OCI-M2 (cell line): ENCODE results near the gene ULK3.

ENCODE experiments used
- DNase-seq: peaks from one replicate; lab custom pipeline; 2025; ENCODE audit not compliant: unreplicated experiment; lab: John Stamatoyannopoulos, UW

Gene ULK3

DNA sequence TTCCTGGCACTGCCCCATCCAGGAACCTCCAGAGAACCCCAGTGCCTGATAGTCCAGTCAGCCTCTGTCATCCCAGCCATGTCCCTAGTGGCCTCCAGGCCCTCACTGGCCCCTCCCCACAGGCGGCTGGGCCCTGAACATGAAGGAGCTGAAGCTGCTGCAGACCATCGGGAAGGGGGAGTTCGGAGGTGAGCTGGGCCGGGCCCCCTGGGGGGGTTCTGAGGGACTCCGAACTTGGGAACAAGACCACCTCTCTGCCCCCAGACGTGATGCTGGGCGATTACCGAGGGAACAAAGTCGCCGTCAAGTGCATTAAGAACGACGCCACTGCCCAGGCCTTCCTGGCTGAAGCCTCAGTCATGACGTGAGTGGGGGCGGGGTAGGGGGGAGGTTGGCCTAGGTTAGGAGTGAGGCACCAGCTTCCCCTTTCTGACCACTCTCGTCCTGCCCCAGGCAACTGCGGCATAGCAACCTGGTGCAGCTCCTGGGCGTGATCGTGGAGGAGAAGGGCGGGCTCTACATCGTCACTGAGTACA is 42.3 kb downstream of the ULK3 start:
- DNase-seq = no peak

DNA sequence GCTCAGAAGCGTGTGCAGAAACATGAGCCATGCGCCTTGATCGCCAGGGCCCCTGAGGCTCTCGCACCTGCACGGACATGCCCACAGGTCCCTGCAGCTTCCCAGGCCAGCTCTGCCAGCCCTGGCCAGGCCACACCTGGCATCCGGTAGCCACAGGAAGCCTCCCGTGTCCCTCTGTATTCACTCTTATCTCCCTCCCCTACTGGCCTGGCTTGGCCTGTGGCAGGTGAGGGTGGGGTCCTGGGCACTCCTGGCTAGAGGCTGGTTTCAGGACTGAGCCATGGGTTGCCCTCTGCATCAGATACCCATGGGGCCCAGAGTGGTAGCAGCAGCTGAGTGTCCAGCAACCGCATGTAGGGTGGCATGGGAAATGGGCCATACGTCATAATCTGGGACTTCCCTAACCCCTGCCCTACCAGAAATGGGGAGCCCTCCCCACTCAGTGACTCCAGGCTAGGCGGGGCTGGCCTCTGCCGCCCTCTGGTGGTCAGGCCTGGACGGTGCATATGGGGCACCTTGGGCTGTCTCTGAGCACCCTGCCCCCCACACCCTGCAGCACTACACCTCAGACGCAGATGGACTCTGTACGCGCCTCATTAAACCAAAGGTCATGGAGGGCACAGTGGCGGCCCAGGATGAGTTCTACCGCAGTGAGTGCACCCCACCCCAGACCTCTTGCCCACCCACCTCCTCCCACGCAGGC is 42.9 kb downstream of the ULK3 start:
- no peak for DNase-seq

DNA sequence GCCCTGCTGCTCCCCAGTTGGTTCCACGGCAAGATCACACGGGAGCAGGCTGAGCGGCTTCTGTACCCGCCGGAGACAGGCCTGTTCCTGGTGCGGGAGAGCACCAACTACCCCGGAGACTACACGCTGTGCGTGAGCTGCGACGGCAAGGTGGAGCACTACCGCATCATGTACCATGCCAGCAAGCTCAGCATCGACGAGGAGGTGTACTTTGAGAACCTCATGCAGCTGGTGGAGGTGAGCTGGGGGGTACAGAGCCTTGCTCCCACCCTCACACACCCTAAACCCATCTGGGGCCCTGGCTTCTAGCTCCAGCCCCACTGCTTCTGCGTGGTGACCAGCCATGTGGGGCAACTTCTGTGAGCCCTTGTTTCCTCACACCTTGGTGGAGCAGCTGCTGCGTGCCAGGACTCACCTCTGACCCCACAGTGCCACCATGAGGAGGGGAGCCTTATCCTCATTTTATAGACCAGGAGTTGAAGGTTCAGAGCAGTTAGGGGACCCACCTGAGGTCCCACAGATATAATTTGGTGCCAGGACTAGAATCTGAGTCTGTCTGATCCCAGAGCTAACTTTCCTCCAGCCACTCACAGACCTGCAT is 43.6 kb downstream of the ULK3 start:
- no peak for DNase-seq

DNA sequence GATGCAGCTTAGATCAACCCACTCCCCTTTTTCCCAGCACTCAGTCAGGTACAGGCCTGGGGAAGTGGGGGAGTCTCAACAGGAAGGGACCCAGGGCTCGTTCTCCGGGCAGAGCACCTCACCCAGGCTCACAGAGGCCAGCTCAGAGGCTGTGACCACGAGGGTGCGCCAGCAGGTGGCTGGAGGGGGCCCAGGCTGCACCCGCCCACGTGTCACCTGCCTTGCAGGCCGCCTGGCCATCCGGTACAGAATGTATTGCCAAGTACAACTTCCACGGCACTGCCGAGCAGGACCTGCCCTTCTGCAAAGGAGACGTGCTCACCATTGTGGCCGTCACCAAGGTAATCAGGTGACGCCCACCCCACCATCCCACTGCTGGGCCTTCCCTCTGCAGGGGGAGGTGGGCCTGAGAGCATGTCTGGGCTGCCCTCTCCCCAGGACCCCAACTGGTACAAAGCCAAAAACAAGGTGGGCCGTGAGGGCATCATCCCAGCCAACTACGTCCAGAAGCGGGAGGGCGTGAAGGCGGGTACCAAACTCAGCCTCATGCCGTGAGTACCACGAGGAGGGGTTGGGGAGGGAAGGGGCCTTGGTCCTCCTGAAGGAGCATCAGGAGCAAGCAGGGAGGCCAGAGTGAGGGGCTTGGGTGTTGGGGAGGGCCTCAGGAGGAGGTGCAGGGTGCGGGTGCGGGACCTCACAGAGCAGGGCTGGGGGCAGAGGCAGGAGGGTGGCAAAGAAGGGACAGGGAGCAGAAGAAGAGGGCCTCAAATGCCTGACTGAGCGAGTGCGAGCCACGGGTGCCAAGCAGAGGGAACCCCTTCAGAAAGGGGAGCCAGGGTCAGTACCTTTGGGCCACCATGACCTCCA is 44.3 kb downstream of the ULK3 start:
- no peak for DNase-seq

DNA sequence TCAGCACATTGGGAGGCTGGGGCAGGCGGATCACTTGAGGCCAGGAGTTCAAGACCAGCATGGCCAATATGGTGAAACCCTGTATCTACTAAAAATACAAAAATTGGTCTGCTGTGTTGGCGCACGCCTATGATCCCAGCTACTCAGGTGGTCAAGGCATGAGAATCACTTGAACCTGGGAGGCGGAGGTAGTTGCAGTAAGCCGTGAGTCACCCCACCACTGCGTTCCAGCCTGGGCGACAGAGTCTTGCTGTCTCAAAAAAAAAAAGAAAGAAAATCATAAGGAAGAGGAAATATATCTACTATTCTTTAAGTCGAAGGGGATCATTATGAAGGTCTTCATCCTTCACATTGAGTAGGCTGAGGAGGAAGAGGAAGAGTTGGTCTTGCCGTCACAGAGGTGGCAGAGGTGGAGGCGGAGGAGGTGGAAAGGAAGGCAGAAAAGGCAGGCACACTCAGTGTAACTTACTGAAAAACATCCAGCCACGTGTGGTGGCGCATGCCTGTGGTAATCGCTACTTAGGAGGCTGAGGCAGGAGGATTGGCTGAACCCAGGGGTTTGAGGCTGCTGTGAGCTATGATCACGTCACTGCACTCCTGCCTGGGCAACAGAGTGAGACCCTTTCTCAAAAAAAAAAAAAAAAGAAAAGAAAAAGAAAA is 46.9 kb downstream of the ULK3 start:
- no peak for DNase-seq

DNA sequence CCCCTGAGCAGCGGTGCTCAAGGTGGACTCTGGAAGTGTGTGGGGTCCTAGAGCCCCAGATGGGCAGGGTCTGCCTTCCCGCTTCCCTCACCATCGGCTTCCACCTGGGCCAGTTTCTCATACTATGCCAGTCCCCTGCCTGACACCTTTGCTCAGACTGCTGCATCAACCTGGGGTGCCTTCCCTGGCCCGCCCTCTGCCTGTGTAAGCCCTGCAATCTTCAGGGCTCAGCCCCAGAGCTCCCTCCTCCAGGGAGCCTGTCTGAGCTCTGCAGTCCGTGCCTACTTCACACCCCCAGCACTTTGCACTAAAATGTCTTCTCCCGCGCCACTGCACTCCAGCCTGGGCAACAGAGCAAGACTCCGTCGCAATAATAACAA is 48.0 kb downstream of the ULK3 start:
- DNase-seq = no peak

DNA sequence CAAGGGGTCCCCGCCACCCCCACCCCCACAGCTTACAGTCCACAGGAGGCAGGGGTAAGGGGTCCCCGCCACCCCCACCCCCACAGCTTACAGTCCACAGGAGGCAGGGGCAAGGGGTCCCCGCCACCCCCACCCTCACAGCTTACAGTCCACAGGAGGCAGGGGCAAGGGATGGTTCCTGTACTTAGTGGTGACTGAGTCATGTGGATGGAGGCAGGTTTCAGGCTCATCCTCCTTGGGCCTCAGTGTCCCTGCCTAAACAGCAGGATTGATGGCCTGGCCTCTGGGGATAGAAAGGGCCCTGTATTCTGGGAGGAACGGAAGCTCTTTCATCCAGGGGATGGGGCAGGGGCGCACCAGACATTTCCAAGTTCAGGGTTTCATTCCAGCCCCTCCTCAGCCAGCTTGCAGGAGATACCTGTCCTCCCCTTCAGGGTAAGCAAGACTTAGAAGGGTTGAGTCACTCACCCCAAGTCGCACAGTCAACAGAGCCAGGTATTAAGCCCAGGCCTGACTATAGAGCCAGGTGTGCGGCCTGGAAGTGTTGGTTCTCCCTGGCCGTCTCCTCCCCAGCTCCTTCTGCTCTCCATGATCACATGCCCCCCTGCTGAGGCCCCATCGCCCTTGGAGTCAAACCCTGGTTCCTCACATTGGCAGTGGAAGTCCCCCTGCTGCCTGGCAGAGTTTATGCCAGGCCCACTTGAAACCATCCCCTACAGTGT is 48.5 kb downstream of the ULK3 start:
- DNase-seq = no peak

DNA sequence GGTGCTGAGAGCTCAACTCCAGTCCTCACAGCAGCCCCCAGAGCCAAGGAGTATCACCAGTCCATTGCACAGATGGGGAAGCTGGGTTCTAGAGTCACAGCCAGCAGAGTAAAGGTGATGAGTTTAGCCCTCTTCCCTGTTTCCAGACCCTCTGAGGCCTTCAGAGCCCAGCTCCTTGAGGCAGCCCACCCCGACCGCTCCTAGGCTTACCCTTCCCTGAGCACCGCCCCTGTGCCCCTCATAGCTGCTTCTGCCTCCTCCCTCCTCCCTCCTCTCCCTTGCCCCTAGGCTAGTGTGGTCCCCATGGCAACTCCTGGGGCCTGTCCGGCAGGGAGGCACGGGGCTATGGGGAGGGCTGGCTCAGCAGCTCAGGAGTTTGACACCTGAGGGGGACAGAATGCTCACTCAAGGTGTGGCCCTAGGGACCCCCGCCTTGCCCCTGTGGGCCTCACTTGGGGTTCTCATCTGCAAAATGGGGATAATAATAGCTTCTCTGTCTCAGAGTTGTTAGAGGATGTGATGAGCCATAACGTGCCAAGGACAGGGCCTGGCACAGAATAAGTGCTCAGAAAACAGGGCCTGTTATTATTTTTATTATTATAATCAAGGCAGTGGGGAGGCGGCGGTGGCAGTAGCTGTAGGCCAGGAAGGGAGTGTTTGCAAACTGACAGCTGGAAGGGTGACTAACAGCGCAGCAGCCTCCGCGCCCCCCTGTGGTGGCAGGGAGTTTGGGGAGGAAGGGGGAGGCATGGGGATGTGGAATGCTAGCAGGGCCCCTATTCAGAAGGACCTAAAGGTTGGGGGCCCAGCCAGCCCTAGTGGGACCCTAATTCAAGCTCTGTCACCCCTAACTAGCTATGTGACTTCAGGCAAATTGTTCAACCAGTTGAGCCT is 49.6 kb downstream of the ULK3 start:
- DNase-seq = no peak

DNA sequence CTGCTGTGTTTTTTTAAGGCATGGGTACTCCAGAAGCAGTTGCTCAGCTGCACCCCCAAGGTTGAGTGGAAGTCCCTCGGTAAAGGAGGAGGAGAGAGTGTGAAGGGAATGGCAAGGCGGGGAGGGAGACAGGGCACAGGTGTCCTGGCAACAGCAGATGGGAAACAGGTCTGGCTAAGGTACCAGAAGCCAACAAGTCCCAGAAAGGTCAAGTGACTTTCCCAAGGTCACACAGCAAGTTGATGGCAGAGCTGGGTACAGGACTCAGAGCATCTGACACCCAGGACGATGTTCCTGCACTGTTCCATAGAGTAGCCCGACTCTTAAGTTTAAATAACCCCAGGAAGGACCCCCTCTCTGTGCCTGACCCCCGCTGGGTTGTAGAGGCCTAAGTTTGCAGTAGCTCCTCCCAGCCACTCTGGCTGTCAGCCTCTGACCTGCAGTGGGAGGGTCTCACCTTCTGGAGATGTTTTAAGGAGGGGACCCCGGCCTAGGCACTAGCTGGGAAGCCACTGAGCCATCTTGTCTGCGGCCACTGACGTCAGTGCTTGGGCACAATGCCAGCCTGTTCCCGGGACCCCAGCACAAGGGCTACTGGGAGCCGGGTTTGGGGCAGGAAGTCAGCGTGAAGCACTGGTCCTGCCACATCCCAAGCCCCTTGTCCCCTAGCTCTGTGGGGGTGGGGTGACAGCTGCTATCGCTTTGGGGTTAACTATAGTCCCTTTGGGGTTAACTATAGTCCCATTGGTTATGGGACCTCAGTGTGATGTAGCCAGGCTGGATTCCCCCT is 50.5 kb downstream of the ULK3 start:
- DNase-seq = no peak

DNA sequence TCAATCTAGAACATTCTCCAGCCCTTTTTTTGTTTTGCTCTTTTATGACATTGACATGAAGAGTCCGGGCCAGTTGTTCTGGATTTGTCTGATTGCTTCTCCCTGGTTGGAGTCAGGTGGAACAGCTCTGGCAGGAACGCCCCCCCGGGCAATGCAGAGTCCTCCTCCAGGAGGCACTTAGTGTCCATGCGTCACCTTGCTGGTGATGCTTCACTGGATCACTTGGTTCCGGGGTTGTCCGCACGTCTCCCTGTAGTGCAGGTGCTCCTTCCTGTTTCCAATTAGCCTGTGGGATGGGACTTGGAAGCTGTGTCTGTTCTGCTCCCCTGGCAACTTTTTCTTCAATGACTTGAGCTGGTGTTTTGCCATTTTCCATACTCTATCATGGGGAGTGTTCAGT is 51.3 kb downstream of the ULK3 start:
- no peak for DNase-seq

DNA sequence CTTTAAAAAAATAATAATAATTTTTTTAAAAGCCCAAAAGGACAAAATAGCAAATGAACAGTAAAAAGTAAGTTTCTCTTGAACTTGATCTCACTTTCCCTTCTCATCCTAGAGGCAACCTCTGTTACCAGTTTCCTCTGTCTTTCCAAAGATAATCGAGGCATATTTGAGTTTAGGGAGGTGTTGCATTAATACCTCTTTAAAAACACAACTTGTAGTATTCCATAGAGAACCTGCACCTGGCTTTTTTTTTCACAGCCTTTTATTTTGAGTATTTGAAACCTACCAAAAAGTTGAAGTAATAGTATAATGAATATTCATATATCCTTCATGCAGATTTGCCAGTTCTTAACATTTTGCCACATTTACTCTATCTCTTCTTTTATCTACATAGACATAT is 51.9 kb downstream of the ULK3 start:
- no peak for DNase-seq

DNA sequence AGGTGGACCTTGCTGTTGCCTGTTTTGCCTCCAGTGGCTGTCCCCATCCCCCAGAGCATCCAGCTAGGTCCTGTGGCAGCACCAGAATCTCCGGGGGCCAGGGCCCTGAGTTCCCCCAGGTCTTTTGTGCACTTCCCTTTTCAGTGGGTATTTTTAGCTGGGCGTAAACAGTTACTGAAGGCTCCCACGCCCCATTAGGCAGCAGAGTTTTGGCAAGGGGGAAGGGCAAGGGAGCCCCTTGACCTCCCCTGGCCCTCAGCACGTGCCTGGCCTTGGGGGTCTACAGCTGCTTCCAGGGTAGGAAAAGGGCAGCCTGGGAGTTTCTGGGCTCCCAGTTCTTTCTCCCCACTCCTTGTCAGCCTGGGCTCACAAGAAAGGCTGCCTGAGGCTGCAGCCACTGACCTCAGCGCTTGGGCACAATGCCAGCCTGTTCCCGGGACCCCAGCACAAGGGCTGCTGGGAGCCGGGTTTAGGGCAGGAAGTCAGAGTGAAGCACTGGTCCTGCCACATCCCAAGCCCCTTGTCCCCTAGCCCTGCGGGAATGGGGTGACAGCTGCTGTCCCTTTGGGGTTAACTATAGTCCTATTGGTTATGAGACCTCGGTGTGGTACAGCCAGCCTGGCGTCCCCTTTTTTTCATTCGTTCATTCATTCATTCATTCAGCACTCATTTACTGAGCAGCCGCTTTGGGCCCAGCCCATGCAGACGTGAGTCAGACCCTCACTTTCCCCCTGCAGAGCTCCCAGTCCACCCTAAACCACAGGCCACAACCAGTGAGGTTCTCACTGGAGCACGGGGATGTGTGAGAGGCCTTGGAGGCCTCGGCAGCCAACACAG is 52.7 kb downstream of the ULK3 start:
- DNase-seq = no peak

DNA sequence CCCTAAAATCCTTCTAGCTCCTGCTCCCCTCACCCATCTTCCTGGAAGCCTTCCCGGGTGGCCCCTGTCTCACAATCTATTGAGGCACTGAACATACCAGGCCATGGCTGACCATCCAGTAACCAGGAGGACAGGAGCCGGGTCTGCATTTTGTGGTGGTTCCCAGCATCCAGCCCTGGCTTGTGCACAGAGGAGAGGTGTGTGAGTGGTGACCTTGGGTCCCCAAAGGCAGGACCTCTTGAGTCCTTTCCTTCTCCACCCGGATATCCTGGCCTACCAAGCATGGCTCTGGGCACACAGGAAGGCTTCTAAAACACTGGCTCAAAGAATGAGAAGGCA is 53.2 kb downstream of the ULK3 start:
- no peak for DNase-seq

DNA sequence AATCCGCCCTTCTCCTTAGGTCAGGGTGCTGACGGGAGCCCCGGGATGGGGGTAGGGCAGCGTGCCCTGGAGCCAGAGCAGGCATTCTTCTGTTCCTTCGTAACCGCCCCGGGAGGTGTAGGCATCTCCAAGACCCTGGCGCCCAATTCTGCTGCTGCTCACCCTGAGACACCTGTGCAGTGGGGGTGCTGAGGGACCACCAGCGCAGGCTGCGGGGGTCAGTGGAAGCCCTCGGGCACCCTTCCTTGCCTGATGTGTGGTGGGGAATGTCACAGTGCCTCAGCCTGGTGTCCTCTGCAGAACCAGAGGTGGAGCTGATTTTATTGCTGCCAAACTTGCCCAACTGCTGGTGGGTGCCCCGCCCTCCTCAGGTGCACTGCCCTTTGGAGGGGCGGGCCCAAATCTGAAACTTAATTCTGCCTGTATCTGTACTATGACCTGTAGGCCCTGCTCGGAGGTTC is 53.8 kb downstream of the ULK3 start:
- no peak for DNase-seq

DNA sequence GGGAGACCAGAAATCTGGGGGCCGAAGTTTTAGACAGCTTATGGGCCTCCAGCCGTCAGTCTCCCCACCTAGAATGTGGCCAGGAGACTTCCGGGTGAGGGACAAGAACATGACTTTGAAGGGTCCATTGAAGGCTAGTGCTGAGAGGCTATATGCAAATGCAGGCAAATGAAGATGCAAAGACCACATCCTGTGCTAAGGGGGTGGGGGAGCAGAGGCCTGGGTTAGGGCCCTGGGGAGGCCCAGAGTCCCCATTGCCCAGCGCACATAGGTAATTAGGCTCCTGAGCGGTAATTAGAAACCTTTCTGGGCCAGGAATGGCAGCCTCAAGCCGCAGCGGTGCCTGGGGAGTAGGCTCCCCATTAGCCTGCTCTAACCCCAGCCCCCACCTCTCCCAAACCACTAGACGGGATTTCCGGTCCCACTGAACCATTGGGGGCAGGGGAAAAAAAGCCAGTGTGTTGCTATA is 54.2 kb downstream of the ULK3 start:
- DNase-seq = no peak

DNA sequence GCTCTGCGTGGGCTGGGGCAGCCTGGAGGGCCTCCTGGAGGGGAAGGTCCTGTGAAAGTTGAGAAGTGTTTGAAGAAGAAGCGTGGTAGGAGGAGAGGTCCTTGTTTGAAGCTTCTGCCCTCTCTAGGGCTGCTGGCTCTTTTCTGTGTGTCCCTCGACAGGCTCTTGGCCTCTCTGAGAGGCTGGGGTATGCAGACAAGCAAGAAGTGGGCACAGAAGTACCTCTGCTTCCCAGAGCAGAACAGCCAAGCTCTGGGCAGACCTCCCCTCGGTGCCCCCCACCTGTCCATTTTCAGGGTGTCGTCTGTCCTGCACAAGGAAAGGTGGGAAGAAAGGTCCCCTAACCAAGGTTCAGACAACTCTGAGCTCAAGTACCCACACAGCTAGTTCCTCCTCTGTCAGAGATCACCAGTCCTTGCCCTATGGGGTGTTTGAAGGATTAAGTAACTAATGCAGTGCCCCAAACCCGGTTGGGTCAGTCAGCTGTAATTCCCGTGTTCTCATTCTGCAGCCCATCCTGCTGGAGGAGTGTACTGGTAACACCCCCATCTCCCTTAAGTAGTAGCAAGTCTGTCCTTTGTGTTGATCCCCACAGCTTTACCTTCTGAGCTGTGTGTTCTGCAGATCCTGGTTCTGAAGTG is 54.8 kb downstream of the ULK3 start:
- DNase-seq = no peak

DNA sequence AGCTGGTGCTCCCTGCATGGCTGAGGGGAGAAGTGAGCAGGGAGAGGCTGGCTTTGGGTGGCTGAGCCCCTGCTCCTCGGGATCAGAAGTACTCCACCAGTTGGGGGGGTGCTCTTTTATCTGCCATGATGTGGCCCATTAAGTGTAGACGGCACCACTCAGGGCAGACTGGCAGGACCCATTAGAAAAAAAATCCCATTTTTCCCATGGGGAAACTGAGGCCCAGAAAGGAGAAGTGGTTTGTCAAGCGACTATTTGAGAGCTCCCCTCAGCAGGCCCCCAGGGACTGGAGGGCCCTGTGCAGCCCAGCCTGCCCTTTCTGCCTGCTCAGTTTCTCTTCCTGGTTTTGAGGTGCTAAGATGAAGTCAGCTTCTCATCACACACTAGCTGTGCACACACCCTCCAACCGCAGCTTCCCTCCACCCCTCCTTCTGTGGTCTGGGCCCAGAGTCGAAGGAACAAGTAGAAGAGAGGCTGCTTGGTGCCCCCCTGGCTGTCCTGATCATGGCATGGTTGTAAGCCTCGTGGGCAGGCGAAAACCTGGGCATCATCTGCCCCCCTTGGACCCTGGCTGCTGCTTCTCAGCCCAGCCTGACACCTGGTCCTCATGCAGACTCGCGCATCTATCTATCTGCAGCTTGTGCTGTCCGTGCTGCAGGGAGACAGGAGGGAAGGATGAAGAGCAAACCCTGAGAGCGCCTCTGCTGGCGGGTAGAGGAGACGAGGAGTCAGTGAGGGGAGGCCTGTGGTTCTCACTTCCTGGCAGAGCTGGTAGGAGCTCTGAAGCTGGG is 55.5 kb downstream of the ULK3 start:
- no peak for DNase-seq
